B cell (primary cell): ENCODE measurements around the gene CPPED1. TPM values are rescaled to one million over a fixed set of nuclear protein-coding genes. Genes with fewer than 3 reads are reported as not detected.

Experiments
- ATAC-seq: fragments of 200-7000 bp; cut with Tn5 transposase; one replicate; pipeline ENCODE4 v1.10.0; 2021; ENCODE audit warnings: low read depth, mild to moderate bottlenecking, moderate number of reproducible peaks, moderate library complexity
- CTCF ChIA-PET: fragments of 350-600 bp; sonication (Branson Sonifier 250); formaldehyde crosslinking; loops from one replicate; lab custom pipeline; 2021; ENCODE audit warnings: antibody characterized with exemption, inconsistent platforms; lab: Charles Lee
- POLR2A ChIA-PET: fragments of 350-600 bp; sonication (Branson Sonifier 250); formaldehyde crosslinking; loops from one replicate; lab custom pipeline; 2021; ENCODE audit warnings: antibody characterized with exemption; lab: Charles Lee
- DNase-seq: peaks from one replicate; pipeline ENCODE4 v3.0.0; 2013
- H2AFZ ChIP-seq: 2 replicates; pipeline ENCODE4 v1.6.1; 2012; ENCODE audit warnings: mild to moderate bottlenecking, low read depth, low read length; ENCODE audit not compliant: insufficient read depth, poor library complexity, severe bottlenecking
- H3K27ac ChIP-seq, 2 donors: 1 replicate in 1 of 2; 2 replicates in 1 of 2; pipeline ENCODE4 v1.5.1; 2012 to 2013; ENCODE audit warnings: low read length in 2 of 2, mild to moderate bottlenecking in 2 of 2, moderate library complexity in 1 of 2
- H3K27me3 ChIP-seq, 4 experiments: fragments of 200-600 bp in 1 of 4; sonication (generic) in 1 of 4; replicated peaks in 1 of 4; 1 replicate in 2 of 4; 2 replicates in 2 of 4; pipeline versions ENCODE4 v1.6.1 to v1.7.0; 2013 to 2016; ENCODE audit warnings: low read length in 3 of 4, mild to moderate bottlenecking in 2 of 4, mixed read lengths in 1 of 4, moderate library complexity in 1 of 4; ENCODE audit not compliant: insufficient read depth in 4 of 4, control insufficient read depth in 3 of 4; ENCODE audit errors: control extremely low read depth in 1 of 4
- H3K36me3 ChIP-seq, 2 experiments: replicated peaks in 1 of 2; 1 replicate in 1 of 2; 2 replicates in 1 of 2; pipeline versions ENCODE4 v1.6.1 to v1.7.1; 2013; ENCODE audit warnings: low read length in 1 of 2; ENCODE audit not compliant: insufficient read depth in 2 of 2, control insufficient read depth in 1 of 2; ENCODE audit errors: control extremely low read depth in 1 of 2, extremely low read depth in 1 of 2
- H3K4me1 ChIP-seq, 2 donors: fragments of 200-600 bp in 1 of 2; sonication (generic) in 1 of 2; 1 replicate in 1 of 2; 2 replicates in 1 of 2; pipeline versions ENCODE4 v1.5.1 to v1.6.1; 2013 to 2017; ENCODE audit warnings: low read length in 2 of 2; ENCODE audit not compliant: control insufficient read depth in 2 of 2, insufficient read depth in 2 of 2
- H3K4me2 ChIP-seq: replicated peaks from 2 replicates; pipeline ENCODE3; 2012; ENCODE audit warnings: mild to moderate bottlenecking, low read depth, low read length; ENCODE audit not compliant: poor library complexity, severe bottlenecking
- H3K4me3 ChIP-seq, 5 experiments: fragments of 200-600 bp in 1 of 5; sonication (generic) in 1 of 5; 1 replicate in 3 of 5; 2 replicates in 2 of 5; pipeline versions ENCODE4 v1.5.1 to v1.7.0; 2011 to 2016; ENCODE audit warnings: low read length in 4 of 5, mild to moderate bottlenecking in 4 of 5, low read depth in 2 of 5, control low read depth in 1 of 5, moderate library complexity in 1 of 5; ENCODE audit not compliant: insufficient read depth in 1 of 5; ENCODE audit errors: control extremely low read depth in 1 of 5, extremely low read depth in 1 of 5
- H3K79me2 ChIP-seq: fragments of 200-600 bp; sonication (generic); one replicate; pipeline ENCODE4 v1.6.0; 2016; ENCODE audit warnings: low read length; ENCODE audit not compliant: control insufficient read depth, insufficient read depth
- H3K9ac ChIP-seq: fragments of 200-600 bp; sonication (generic); 2 replicates; pipeline ENCODE4 v1.6.1; 2017; ENCODE audit warnings: mild to moderate bottlenecking, low read length, moderate library complexity
- H3K9me3 ChIP-seq, 3 donors: one replicate each; pipeline versions ENCODE4 v1.6.1 to v1.7.1; 2013; ENCODE audit warnings: low read length in 2 of 3; ENCODE audit not compliant: control insufficient read depth in 2 of 3, insufficient read depth in 1 of 3; ENCODE audit errors: control extremely low read depth in 1 of 3
- H4K20me1 ChIP-seq: 2 replicates; pipeline ENCODE4 v1.6.0; 2012; ENCODE audit warnings: mild to moderate bottlenecking, low read length; ENCODE audit not compliant: insufficient read depth, control insufficient read depth, poor library complexity, severe bottlenecking
- H3K27ac Mint-ChIP-seq: one replicate; pipeline ENCODE4 v1.8.0; 2021; ENCODE audit warnings: mixed read lengths
- H3K27me3 Mint-ChIP-seq: one replicate; pipeline ENCODE4 v1.8.0; 2021; ENCODE audit warnings: mixed read lengths
- H3K4me1 Mint-ChIP-seq: one replicate; pipeline ENCODE4 v1.8.0; 2021; ENCODE audit warnings: mixed read lengths
- H3K4me3 Mint-ChIP-seq: one replicate; pipeline ENCODE4 v1.8.0; 2021; ENCODE audit warnings: mixed read lengths
- H3K9me3 Mint-ChIP-seq: one replicate; pipeline ENCODE4 v1.8.0; 2022; ENCODE audit warnings: mixed read lengths; ENCODE audit not compliant: insufficient read depth
- CTCF ChIP-seq: fragments of 200-600 bp; IDR thresholded peaks from one replicate; pipeline ENCODE4 v1.8.0; 2022; ENCODE audit warnings: antibody characterized with exemption, mild to moderate bottlenecking
- EZH2 ChIP-seq: IDR thresholded peaks from 2 replicates; pipeline ENCODE4 v1.6.1; 2012; ENCODE audit warnings: borderline replicate concordance, low read depth, mild to moderate bottlenecking, moderate library complexity, low read length; ENCODE audit not compliant: insufficient read depth, poor library complexity, severe bottlenecking
- WGBS: methylation state at CpG from one replicate; pipeline ENCODE4 v1.1.5; 2013; ENCODE audit warnings: missing lambda C conversion rate; ENCODE audit not compliant: insufficient coverage; 5-methylcytosine and 5-hydroxymethylcytosine counted together
- intact Hi-C: fragments of 100-400 bp; cut with micrococcal nuclease; formaldehyde crosslinking; loops from one replicate; pipeline ENCODE4 v1.10.0; 2022
- polyA plus RNA-seq: library from polyadenylated mRNA; depleted of rRNA; stranded (reverse); fragments of >200 nt; gene quantifications from 2 replicates; pipeline ENCODE4 v1.2.3, GENCODE V29; 2012
- total RNA-seq, 2 donors: library from RNA; stranded (reverse); fragments of 120-200 nt in 1 of 2; gene quantifications; 1 replicate in 1 of 2; 2 replicates in 1 of 2; pipeline versions ENCODE4 v1.2.3 to v1.2.4, GENCODE V29; 2013 to 2022

The CPPED1 gene
- total and polyA plus RNA-seq, 2 donors (not counting 1 experiment from before 2014, with no cell fraction given): 5.9 to 11.3 TPM

DNA sequence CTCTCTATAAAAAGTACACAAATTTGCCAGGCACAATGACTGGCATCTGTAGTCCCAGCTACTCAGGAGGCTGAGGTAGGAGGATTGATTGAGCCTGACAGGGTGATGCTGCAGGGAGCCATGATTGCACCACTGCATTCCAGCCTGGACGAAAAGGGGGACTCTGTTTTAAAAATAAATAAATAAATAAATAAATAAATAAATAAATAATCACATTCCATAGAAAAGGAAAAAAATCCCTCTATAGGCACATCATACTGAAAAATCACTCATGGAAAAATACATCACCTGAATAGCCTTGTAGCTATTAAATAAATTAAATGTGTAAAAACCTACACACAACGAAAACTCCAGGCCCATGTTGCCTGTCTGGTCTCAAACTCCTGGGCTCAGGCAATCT is 56.4 kb downstream of the CPPED1 start:
- no peak for DNase-seq
- Mint-ChIP-seq H3K27ac (no peak overlapping the region), H3K9me3 (peaks cover 11% of the 10 kb centered on the region), H3K4me3 (no peak overlapping the region), H3K4me1 (peaks cover 3% of the 10 kb centered on the region), H3K27me3 (no peaks in the 10 kb centered on the region)
- Histone ChIP-seq H4K20me1 (no peaks in the 10 kb centered on the region), H2AFZ (no peak overlapping the region), H3K9ac (no peak overlapping the region), H3K4me1 (no peaks in the 10 kb centered on the region), H3K27me3 (no peaks in the 10 kb centered on the region), H3K79me2 (no peaks in the 10 kb centered on the region), H3K36me3 (no peaks in the 10 kb centered on the region), H3K4me3 (no peak overlapping the region), H3K9me3 (peaks cover 3 to 14% (median 6%) of the 10 kb centered on the region in 3 donors), H3K27ac (no peak overlapping the region), H3K4me2 (no peak overlapping the region)
- TF ChIP-seq CTCF: no peak
- no peak for TF ChIP-seq EZH2
- intact Hi-C loops: no loop called here
- ChIA-PET CTCF (no interaction called here), POLR2A (no interaction called here)
- no CpG with 5 or more reads among the region's 2 CpGs for WGBS
- ATAC-seq: no peak

DNA sequence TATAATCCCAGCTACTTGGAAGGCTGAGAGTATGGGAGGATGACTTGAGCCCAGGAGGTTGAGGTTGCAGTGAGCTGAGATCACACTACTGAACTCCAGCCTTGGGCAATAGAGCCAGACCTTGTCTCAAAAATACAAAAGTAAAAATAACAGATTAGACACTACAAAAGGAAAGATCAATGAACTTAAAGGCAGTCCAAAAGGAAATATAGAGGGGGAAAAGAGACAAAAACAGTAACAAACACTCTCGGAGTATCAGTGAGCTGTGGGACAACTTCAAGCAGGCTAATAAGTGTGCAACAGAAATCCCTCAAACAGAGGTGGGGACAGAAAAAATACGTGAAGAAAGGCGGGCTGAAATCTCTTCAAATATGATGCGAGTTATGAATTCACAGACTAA is 58.8 kb downstream of the CPPED1 start:
- TF ChIP-seq CTCF: no peak
- TF ChIP-seq EZH2: no peak
- Histone ChIP-seq H3K9me3 (peaks cover 3 to 18% (median 6%) of the 10 kb centered on the region in 3 donors), H3K27me3 (no peaks in the 10 kb centered on the region), H3K9ac (no peak overlapping the region), H3K79me2 (no peaks in the 10 kb centered on the region), H3K36me3 (no peaks in the 10 kb centered on the region), H2AFZ (no peak overlapping the region), H3K27ac (no peak overlapping the region), H3K4me1 (no peaks in the 10 kb centered on the region), H4K20me1 (no peaks in the 10 kb centered on the region), H3K4me2 (no peak overlapping the region), H3K4me3 (no peak overlapping the region)
- WGBS: 100% methylated on average over 1 of the region's 4 CpGs
- Mint-ChIP-seq H3K27me3 (no peaks in the 10 kb centered on the region), H3K27ac (no peak overlapping the region), H3K4me1 (no peaks in the 10 kb centered on the region), H3K4me3 (no peak overlapping the region), H3K9me3 (peaks cover 11% of the 10 kb centered on the region)
- ATAC-seq (no peak), DNase-seq (no peak)
- CTCF ChIA-PET: no interaction called here
- POLR2A ChIA-PET: no interaction called here
- intact Hi-C loops: no loop called here
